Right kidney (tissue), 1 donor: Measurements from ENCODE around the gene SWSAP1.
A peak's percentile ranks its signal among the peaks of the same experiment; 100 is the strongest.
"Not testable (repeated sequence)": the region's sequence is repeated elsewhere in the genome, so short reads cannot be mapped to it uniquely, and the experiment has no call there.

Source experiments
- DNase-seq: peaks from one replicate; pipeline ENCODE4 v3.0.0-alpha.2; 2016

SWSAP1 gene

DNA sequence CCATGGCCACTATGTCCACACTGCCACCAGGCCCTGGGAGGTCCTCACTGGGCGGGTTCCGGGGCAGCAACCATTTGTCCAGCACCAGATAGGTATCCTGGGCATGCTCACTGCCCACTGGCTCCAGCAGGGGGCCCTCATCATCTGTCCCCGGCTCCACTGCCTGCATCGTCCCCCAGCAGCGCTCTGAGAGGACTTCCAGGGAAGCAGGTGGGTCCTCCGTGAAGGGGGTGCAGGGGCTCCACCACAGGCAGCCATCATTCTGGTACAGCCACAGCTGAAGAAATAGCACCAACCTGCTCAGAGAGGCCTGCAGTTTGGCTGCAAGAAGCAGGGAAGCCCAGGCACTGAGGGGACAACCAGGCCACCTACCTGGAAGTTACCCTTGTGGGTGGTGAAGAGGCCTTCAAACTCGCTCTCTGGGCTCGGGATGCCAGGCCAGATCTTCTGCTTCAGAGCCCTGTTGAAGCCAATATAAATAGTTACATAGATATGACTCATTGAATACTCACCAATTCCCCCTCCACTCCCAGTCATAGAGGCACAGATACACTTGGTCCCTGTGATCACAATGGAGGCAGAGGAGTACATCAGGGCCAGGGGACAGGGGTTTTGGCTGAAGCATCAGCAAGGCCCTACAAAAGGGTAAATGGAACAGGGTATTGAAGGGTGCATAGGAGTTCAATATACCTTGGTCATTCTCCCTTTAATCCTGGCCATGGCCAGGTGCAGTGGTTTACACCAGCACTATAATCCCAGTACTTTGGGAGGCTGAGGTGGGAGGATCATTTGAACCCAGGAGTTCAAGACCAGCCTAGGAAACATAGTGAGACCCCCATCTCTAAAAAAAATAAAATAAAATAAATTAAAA lies 4.1 kb downstream of the SWSAP1 start:
- peak; percentile 50 for DNase-seq

DNA sequence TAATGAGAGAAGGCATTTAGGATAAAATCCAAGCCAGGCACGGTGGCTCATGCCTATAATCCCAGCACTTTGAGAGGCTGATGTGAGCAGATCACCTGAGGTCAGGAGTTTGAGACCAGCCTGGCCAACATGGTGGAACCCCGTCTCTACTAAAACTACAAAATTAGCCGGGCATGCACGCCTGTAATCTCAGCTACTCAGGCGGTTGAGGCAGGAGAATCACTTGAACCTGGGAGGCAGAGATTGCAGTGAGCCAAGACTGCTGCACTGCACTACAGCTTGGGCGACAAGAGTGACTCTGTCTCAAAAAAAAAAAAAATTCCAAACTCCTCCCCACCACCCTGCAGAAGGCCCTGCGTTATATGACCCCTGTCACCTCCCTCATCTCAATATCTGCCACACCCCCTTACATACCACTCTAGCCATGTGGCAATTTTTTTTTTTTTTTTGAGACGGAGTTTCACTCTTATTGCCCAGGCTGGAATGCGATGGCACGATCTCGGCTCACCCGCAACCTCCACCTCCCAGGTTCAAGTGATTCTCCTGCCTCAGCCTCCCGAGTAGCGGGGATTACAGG lies 4.9 kb downstream of the SWSAP1 start:
- not testable (repeated sequence) for DNase-seq

DNA sequence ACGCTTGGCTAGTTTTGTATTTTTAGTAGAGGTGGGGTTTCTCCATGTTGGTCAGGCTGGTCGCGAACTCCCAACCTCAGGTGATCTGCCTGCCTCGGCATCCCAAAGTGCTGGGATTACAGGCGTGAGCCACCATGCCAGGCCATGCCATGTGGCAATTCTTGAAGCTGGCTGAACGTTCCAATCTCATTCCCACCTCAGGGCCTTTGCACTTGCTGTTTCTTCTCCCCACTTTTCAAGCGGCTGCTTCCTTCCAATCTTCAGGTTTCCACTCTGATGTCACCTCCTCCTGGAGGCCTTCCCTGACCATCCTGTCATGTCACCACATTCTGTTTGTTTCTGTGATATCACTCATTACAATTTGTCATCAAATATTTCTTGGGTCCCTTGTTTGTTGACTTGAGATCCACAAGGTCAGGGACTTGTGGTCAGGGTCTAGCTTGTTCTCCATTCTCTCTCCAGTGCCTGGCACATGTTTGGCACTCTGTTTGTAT lies 5.4 kb downstream of the SWSAP1 start:
- no peak for DNase-seq

DNA sequence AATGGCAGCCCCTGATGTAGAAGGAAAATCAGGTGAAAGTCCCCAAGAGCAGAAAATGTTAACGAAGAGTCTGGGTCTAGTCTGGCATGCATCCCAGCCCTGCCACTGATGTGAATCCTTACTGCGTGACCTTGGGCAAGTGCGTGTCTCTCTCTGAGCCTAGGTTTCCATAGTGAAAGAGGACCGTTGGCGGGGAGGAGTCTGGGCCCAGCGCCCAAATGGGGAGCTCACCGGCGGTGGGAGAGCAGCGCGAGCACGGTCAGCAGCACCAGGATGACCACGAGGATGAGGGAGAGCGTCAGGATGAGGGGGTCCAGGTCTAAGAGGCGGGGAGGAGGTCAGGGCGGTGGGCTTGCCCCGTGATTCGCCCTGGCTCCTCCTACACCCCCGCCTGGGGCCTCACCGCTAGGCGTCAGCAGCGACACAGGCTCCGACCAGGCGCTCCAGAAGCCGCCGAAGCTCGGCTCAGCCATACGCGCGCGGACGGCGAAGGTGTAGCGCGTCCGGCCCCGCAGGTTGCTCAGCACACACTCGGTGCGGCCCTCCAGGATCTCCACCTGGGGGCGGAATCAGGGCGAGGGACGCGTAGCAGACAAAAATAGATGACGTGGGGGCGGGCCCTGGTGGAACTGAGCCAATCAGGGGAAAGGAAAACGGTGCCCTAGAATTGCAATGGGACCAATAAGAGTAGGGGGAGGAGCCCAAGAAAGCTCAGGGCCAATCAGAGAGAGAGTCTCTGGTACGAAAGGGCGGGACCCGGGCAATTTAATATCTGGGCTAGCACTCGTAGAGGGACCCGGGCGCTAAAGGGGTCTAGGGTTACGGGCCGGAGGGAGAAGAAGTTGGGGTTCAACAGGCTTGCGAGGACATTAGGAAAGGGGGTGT lies 6.4 kb downstream of the SWSAP1 start:
- peak; percentile 95 for DNase-seq

DNA sequence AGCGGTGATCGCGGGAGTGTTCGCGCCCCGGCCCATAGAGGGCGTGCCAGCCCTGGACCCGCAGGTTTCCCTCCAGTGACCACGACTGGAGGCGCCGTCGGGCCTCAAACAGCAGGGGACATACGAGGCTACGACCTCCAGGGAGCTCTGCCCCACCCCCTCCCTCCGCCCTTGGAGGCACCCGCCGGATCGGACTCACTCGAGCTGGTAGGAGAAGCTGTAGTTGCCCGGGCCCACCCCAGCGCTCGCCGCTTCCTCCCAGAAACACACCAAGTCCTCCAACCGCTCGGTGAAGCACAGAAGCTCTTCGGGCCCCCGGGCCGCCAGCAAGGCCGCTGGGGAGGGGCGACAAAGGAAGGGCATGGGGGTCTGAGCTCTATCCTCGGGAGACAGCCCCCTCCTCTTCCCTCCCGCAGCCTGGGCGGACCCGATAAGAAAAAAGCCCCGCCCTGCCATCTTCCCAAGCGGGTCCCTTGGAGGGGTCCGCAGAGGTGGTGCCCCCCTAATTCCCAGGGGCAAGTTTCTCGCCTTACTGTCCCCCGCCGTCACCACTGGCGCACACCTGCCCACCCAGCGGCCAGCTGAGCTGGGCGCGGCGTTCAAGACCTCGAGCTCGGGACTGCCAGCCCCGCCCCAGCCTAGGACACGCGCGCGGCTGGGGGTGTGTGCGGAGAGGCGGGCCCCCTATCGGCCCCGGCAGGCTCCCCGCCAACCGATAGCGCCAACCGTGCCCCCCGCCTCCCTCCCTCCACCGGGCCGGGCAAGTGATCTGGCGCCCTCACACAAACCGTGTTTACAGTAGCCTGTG lies 8.6 kb downstream of the SWSAP1 start:
- peak; percentile 49 for DNase-seq

DNA sequence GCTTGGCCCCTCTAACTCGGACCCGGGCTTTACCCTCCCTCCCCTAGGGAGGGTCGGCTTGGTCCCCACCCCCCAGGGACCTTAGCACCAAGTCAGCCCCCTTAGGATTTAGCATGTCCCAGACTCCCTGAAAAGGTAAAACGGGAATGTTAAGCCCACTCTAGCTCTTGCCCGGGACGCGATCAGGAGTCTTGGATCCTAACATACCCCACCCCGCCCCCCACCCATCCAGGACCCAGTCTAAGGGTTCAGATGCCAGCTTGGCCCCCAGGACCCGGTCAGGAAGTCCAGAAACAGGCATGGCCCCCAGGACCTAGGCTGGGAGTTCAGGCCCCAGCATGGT lies 9.2 kb downstream of the SWSAP1 start:
- DNase-seq: peak; percentile 44

DNA sequence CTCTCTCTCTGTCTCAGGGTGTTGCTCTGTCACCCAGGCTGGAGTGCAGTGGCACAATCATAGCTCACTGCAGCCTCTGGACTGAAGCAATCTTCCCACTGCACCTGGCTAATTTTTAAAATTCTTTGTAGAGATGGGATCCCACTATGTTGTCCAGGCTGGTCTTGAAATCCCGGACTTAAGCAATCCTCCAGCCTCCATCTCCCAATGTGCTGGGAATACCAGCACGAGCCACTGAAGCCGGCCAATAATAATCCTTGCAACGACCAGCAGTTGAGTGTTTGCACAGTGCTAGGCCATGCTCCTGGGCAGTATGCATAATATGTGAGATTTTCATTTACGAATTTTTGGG lies 10.3 kb downstream of the SWSAP1 start:
- DNase-seq: no peak

DNA sequence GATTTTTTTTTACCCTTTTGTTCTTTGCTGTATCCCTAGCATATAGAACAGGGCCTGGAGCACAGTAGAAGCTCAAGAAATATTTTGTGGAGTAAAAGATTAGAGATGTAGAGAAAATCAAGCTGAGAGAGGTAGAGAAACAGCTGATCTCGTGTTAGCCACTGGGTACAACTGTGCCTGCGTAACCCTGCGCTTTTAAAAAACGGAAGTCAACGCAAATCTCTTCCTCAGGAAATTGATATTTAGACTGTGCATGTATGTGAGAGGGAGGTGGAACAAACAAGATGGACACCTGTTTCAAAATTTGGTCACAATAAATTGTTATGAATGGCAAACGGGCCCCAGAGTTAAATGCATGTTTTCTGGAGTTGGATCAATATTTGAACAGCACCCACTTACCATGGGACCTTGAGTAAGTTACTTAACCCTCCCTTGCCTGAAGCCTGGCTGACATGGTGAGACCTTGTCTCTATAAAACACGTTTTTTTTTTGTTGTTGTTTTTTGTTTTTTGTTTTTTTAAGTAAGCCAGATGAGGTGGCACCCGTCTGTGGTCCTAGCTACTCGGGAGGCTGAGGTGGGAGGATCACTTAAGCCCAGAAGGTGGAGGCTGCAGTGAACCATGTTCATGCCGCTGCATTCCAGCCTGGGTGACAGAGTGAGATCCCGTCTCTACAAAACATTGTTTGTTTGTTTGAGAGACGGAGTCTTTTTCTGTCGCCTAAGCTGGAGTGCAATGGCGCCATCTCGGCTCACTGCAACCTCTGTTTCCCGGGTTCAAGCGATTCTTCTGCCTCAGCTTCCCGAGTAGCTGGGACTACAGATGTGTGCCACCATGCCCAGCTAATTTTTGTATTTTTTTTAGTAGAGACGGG lies 12.9 kb downstream of the SWSAP1 start:
- DNase-seq: no peak

DNA sequence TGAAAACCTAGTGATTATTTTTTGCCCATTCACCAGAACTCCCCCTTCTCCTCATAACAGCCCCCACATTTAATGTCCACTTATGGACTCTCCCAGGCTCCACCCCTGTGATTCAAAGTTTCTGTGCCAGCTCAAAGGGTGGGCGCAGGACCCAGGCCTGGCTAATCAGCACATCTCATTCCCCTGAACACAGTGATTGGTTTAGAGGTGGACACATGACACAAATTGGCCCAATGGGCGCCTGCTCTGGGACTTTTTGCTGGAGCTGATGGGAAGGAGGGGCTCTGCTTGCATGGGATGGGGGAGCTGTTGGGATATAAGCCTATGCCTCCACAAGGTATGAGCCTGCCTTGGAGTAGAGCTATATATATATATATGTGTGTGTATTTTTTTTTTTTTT lies 15.9 kb downstream of the SWSAP1 start:
- DNase-seq: no peak

DNA sequence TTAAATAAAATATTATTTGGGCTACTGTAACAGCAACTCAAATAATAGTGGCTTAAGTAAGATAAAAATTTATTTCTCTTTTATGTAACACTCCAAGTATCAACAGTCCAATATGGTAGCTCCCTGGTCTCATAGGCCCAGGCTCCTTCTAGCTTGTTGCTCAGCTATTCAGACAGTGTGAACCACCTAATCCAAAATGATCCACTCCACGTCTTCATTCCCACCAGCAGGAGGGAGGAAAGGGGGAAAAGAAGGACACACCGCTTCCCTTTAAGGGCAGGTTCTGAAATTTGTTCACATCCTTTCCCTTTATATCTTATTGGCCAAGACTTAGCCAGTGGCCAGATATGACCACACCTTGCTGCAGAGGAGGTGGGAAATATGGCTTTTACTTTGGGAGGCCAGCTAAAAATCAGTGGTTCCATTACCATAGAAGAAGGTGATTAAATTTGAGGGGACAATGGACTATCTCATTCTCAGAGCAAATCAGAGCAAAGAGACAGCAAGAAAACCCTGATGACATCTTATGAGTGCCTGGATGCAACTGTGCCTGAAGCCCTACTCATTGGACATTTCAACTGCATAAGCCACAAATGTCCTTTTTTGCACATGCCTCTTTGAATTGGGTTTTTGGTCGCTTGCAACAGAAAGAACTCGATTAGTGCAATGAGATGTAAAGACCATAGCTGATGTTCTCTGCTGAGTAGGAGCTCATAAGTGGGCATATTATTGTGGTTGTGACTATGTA lies 16.6 kb downstream of the SWSAP1 start:
- no peak for DNase-seq

DNA sequence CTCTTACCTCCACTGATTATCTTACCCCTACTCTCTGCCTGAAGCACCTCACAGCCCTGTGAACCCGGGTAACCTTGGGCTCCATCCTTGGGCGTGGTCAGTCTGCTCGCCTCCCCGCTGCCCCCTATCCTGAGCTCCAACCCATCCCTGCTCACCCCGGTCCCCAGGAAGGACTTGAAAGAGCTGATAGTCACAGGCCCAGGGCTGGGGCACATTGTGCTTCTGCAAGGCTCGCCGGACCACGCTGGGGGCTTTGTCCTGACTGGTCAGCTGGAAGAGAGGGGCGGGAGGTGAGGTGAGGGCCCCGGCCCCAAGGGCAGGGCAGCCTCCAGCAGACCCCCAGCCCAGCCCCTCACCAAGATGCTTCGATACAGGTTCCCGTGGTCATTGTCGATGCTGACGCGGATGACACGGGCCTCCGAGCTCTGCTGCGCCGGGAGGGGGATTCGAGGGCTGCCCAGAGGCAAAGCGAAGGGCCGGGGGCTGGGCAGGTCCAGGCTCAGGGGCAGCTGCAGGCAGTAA lies 22.7 kb downstream of the SWSAP1 start:
- DNase-seq: no peak

DNA sequence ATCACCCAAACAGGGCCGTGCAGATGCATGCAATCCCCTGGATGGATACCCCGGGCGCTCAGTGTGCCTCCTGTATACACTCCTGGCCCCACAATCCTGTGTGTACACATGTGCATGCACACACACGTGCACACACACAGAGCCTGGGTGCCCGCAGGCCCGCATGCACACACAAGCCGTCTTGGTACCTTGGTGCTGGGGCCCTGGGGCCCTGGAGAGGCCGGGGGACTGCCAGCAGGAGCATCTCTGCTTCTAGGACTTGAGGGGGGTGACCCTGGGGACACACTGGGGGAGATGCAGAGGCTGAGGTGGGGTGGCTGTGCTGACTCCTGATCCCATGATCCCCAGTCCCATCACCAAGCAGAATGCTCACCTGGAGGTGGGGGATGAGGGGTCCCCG lies 25.2 kb downstream of the SWSAP1 start:
- no peak for DNase-seq

DNA sequence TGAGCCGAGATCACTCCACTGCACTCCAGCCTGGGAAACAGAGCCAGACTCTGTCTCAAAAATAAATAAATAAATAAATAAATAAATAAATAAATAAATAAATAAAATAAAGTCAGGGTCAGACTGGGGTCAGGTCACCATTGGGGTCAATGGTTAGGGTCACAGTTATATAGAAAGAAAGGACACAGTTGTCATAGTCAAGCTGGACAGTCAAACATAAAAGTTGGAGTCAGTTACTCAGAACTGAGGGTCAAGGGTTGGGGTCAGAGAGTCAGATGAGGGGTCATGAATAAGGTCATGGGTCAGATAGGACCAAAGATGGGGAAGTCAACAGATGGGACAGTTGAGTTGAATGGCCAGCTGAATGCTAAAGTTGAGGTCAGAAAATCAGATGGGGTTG lies 26.3 kb downstream of the SWSAP1 start:
- DNase-seq: no peak

DNA sequence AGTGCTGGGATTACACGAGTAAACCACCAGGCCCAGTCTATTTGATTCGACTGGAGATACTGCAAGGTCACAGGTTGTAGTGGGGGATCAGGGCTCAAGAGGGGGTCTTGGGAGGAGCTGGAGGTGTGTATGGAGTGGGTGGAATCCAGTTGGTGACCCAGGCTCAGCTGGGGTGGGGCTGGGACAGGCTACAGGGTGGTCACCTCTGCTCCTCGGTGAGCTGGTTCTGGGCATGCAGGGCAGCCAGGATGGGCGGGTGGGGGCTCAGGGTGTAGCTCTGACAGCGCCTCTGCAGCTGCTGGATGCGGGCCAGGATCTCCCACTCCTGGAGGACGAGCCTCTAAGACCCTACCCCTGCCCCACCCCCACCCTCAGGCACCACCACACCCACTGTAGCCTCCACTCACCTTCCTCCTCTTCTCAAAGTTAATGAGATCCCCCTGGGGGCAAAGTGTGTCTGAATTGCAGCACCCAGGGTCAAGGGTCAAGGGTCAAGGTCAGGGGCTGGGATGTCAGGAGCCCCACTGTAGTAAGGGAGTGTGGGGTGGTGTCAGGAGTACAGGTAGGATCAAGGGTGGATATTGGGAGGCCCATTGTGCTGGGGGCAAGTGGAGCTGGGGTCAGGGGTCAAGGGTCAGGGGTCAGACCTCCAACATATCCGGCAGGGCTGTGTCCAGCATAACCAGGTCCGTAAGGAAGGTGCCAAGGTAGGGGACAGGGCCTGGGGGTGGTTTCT lies 27.5 kb downstream of the SWSAP1 start:
- no peak for DNase-seq

DNA sequence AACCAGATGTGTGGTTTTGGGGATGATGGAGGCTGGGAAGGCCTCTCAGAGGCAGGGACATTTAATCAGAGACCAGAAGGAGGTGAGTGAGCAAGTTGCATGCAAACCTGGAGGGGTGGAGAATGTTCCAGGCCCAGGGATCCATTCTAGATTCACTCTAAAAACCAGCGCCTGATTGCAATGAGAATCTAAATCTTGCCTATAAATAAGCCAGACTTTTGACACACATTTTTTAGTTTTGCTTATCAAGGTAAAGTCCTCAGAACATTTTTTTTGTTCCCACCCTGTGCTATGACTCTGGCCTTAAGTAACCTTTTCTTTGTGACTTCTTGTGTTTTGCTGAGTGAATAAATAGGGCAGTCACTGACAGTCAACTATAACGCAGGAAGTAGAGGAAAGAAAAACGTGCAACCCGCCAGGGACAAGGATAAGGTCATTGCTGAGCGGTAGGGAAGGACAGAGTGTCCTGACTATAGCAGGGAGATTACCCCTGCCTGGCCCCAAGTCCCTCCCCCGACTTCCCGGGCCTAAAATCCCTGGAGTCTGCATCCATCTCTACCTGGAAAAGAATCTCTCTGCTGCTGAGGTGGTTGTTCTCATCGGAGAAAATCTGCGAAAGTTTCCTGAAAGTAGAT lies 30.2 kb downstream of the SWSAP1 start:
- DNase-seq: no peak

DNA sequence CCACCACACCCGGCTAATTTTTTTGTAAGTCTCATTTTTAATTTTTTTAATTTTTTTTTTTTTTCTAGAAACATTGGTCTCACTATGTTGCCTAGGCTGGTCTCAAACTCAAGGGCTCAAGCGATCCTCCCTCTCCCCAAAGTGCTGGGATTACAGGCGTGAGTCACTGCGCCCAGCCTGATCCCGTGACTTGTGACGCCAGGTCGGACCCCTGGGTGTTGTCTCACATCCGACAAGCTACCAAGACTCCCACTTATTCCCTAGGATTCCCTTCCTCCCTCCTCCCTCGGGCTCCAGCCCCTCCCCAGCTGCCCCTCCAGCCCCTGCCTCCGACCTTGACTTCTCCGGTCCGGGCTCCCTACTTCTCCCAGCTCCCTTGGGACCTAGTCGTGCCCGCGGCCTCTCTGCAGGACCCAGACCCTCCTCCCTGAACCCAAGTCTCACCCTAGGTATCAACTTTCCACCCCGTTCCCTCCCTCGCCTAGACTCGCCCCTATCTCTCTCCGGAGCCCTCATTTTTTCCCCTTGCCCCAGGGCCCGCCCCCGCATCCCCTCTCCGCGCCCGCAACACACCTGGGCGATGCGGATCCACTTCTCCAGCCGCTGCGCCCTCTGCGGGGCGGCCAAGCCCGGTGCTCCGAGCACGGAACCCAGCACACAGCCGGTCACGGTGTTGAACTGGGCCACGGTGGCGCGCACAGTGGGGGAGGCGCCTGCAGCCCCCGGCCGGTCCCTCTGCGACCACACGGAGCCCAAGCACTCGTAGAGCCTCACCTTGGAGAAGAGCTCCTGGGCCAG lies 31.6 kb downstream of the SWSAP1 start:
- peak; percentile 48 for DNase-seq

DNA sequence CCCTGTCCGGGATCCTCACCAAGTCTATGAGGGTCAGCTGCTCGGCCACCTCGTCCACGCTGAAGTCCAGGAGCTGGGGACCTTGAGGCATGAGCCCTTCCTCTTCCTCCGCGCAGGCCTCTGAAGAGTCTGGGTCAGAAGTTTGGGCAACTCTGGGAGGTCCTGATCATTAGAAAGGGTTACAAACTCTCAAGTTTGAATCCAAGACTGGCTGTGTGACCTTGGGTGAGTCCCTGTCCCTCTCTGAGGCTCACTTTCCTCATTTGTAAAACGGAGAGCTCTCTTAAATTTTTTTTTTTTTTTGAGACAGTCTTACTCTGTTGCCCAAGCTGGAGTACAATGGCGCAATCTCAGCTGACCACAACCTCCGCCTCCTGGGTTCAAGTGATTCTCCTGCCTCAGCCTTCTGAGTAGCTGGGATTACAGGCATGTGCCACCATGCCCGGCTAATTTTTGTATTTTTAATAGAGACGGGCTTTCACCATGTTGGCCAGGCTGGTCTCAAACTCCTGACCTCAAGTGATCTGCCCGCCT lies 32.3 kb downstream of the SWSAP1 start:
- DNase-seq: not testable (repeated sequence)

DNA sequence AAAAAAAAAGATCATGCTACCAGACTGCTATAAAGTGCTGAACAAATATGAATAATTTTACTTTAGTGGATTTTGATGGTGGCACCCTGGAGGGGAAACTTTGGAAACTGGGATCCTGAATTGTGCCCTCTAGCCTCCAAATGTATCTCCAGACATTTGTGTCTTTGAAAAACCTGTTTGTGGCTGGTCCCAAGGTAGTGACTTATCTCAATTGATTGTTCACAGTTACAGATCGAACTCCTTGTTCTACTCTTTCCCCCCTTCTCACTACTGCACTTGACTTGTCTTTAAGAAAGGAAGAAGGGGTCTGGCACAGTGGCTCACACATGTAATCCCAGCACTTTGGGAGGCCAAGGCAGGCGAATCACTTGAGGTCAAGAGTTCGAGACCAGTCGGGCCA lies 34.1 kb downstream of the SWSAP1 start:
- no peak for DNase-seq
